B cell (primary cell): Measurements from ENCODE around the gene MFAP2. TPM values are rescaled to one million over a fixed set of nuclear protein-coding genes. Genes with fewer than 3 reads are reported as not detected.

Experiments
- ATAC-seq: fragments of 200-7000 bp; cut with Tn5 transposase; one replicate; pipeline ENCODE4 v1.10.0; 2021; ENCODE audit warnings: low read depth, mild to moderate bottlenecking, moderate number of reproducible peaks, moderate library complexity
- CTCF ChIA-PET: fragments of 350-600 bp; sonication (Branson Sonifier 250); formaldehyde crosslinking; loops from one replicate; lab custom pipeline; 2021; ENCODE audit warnings: antibody characterized with exemption, inconsistent platforms; lab: Charles Lee
- POLR2A ChIA-PET: fragments of 350-600 bp; sonication (Branson Sonifier 250); formaldehyde crosslinking; loops from one replicate; lab custom pipeline; 2021; ENCODE audit warnings: antibody characterized with exemption; lab: Charles Lee
- DNase-seq: peaks from one replicate; pipeline ENCODE4 v3.0.0; 2013
- H2AFZ ChIP-seq: 2 replicates; pipeline ENCODE4 v1.6.1; 2012; ENCODE audit warnings: mild to moderate bottlenecking, low read depth, low read length; ENCODE audit not compliant: insufficient read depth, poor library complexity, severe bottlenecking
- H3K27ac ChIP-seq, 2 donors: 1 replicate in 1 of 2; 2 replicates in 1 of 2; pipeline ENCODE4 v1.5.1; 2012 to 2013; ENCODE audit warnings: low read length in 2 of 2, mild to moderate bottlenecking in 2 of 2, moderate library complexity in 1 of 2
- H3K27me3 ChIP-seq, 4 experiments: fragments of 200-600 bp in 1 of 4; sonication (generic) in 1 of 4; replicated peaks in 1 of 4; 1 replicate in 2 of 4; 2 replicates in 2 of 4; pipeline versions ENCODE4 v1.6.1 to v1.7.0; 2013 to 2016; ENCODE audit warnings: low read length in 3 of 4, mild to moderate bottlenecking in 2 of 4, mixed read lengths in 1 of 4, moderate library complexity in 1 of 4; ENCODE audit not compliant: insufficient read depth in 4 of 4, control insufficient read depth in 3 of 4; ENCODE audit errors: control extremely low read depth in 1 of 4
- H3K36me3 ChIP-seq, 2 experiments: replicated peaks in 1 of 2; 1 replicate in 1 of 2; 2 replicates in 1 of 2; pipeline versions ENCODE4 v1.6.1 to v1.7.1; 2013; ENCODE audit warnings: low read length in 1 of 2; ENCODE audit not compliant: insufficient read depth in 2 of 2, control insufficient read depth in 1 of 2; ENCODE audit errors: control extremely low read depth in 1 of 2, extremely low read depth in 1 of 2
- H3K4me1 ChIP-seq, 2 donors: fragments of 200-600 bp in 1 of 2; sonication (generic) in 1 of 2; 1 replicate in 1 of 2; 2 replicates in 1 of 2; pipeline versions ENCODE4 v1.5.1 to v1.6.1; 2013 to 2017; ENCODE audit warnings: low read length in 2 of 2; ENCODE audit not compliant: control insufficient read depth in 2 of 2, insufficient read depth in 2 of 2
- H3K4me2 ChIP-seq: replicated peaks from 2 replicates; pipeline ENCODE3; 2012; ENCODE audit warnings: mild to moderate bottlenecking, low read depth, low read length; ENCODE audit not compliant: poor library complexity, severe bottlenecking
- H3K4me3 ChIP-seq, 5 experiments: fragments of 200-600 bp in 1 of 5; sonication (generic) in 1 of 5; 1 replicate in 3 of 5; 2 replicates in 2 of 5; pipeline versions ENCODE4 v1.5.1 to v1.7.0; 2011 to 2016; ENCODE audit warnings: low read length in 4 of 5, mild to moderate bottlenecking in 4 of 5, low read depth in 2 of 5, control low read depth in 1 of 5, moderate library complexity in 1 of 5; ENCODE audit not compliant: insufficient read depth in 1 of 5; ENCODE audit errors: control extremely low read depth in 1 of 5, extremely low read depth in 1 of 5
- H3K79me2 ChIP-seq: fragments of 200-600 bp; sonication (generic); one replicate; pipeline ENCODE4 v1.6.0; 2016; ENCODE audit warnings: low read length; ENCODE audit not compliant: control insufficient read depth, insufficient read depth
- H3K9ac ChIP-seq: fragments of 200-600 bp; sonication (generic); 2 replicates; pipeline ENCODE4 v1.6.1; 2017; ENCODE audit warnings: mild to moderate bottlenecking, low read length, moderate library complexity
- H3K9me3 ChIP-seq, 3 donors: one replicate each; pipeline versions ENCODE4 v1.6.1 to v1.7.1; 2013; ENCODE audit warnings: low read length in 2 of 3; ENCODE audit not compliant: control insufficient read depth in 2 of 3, insufficient read depth in 1 of 3; ENCODE audit errors: control extremely low read depth in 1 of 3
- H4K20me1 ChIP-seq: 2 replicates; pipeline ENCODE4 v1.6.0; 2012; ENCODE audit warnings: mild to moderate bottlenecking, low read length; ENCODE audit not compliant: insufficient read depth, control insufficient read depth, poor library complexity, severe bottlenecking
- H3K27ac Mint-ChIP-seq: one replicate; pipeline ENCODE4 v1.8.0; 2021; ENCODE audit warnings: mixed read lengths
- H3K27me3 Mint-ChIP-seq: one replicate; pipeline ENCODE4 v1.8.0; 2021; ENCODE audit warnings: mixed read lengths
- H3K4me1 Mint-ChIP-seq: one replicate; pipeline ENCODE4 v1.8.0; 2021; ENCODE audit warnings: mixed read lengths
- H3K4me3 Mint-ChIP-seq: one replicate; pipeline ENCODE4 v1.8.0; 2021; ENCODE audit warnings: mixed read lengths
- H3K9me3 Mint-ChIP-seq: one replicate; pipeline ENCODE4 v1.8.0; 2022; ENCODE audit warnings: mixed read lengths; ENCODE audit not compliant: insufficient read depth
- CTCF ChIP-seq: fragments of 200-600 bp; IDR thresholded peaks from one replicate; pipeline ENCODE4 v1.8.0; 2022; ENCODE audit warnings: antibody characterized with exemption, mild to moderate bottlenecking
- EZH2 ChIP-seq: IDR thresholded peaks from 2 replicates; pipeline ENCODE4 v1.6.1; 2012; ENCODE audit warnings: borderline replicate concordance, low read depth, mild to moderate bottlenecking, moderate library complexity, low read length; ENCODE audit not compliant: insufficient read depth, poor library complexity, severe bottlenecking
- WGBS: methylation state at CpG from one replicate; pipeline ENCODE4 v1.1.5; 2013; ENCODE audit warnings: missing lambda C conversion rate; ENCODE audit not compliant: insufficient coverage; 5-methylcytosine and 5-hydroxymethylcytosine counted together
- intact Hi-C: fragments of 100-400 bp; cut with micrococcal nuclease; formaldehyde crosslinking; loops from one replicate; pipeline ENCODE4 v1.10.0; 2022
- polyA plus RNA-seq: library from polyadenylated mRNA; depleted of rRNA; stranded (reverse); fragments of >200 nt; gene quantifications from 2 replicates; pipeline ENCODE4 v1.2.3, GENCODE V29; 2012
- total RNA-seq, 2 donors: library from RNA; stranded (reverse); fragments of 120-200 nt in 1 of 2; gene quantifications; 1 replicate in 1 of 2; 2 replicates in 1 of 2; pipeline versions ENCODE4 v1.2.3 to v1.2.4, GENCODE V29; 2013 to 2022

Gene MFAP2
- total and polyA plus RNA-seq, 2 donors (not counting 1 experiment from before 2014, with no cell fraction given): not detected

DNA sequence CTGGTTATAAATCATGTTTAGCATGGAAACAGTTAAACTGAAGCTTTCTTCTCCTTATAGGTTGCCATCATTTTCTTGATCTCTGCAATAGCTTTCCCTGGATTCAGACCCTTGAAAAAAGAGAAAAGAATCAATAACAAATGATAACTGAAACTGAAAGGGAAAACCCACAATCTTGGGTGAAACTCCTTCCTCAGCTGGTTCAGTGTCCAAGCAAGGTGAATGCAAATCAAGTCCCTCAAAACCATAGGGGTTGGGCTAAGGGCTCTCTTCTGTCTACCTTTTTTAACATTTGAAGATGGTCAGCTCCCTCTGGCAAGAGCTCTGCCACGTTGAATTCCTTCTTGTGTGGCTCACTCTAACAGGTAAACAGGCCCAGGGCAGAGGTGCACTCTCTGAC is 38.4 kb upstream of the MFAP2 start:
- no peaks in the 10 kb centered on the region for H3K79me2 ChIP-seq
- POLR2A ChIA-PET: no interaction called here
- intact Hi-C loops: no loop called here
- H3K9me3 ChIP-seq: no peaks in the 10 kb centered on the region
- Mint-ChIP-seq H3K4me1 (peaks cover 16% of the 10 kb centered on the region), H3K4me3 (no peak overlapping the region), H3K27me3 (no peaks in the 10 kb centered on the region), H3K27ac (peak overlapping the region; percentile 84), H3K9me3 (no peaks in the 10 kb centered on the region)
- no peaks in the 10 kb centered on the region for H4K20me1 ChIP-seq
- CTCF ChIA-PET: interaction anchor here (0.7 kb wide), 1 partner anchor 27 kb away, joined by 3 read pairs; no protein-coding TSS in a partner anchor
- DNase-seq (peak; percentile 30), ATAC-seq (no peak)
- no peak overlapping the region for H2AFZ ChIP-seq
- no peak overlapping the region for H3K4me2 ChIP-seq
- H3K9ac ChIP-seq: no peak overlapping the region
- 64% methylated on average over 1 of the region's 1 CpG for WGBS
- peaks cover 6 to 52% of the 10 kb centered on the region in 2 experiments for H3K36me3 ChIP-seq
- no peak for TF ChIP-seq EZH2
- TF ChIP-seq CTCF: no peak
- peak overlapping the region in 1 of 2 donors; percentile 58 for H3K27ac ChIP-seq
- H3K4me1 ChIP-seq: peaks cover 12 to 13% of the 10 kb centered on the region in 2 donors
- H3K27me3 ChIP-seq: no peaks in the 10 kb centered on the region
- H3K4me3 ChIP-seq: no peak overlapping the region

DNA sequence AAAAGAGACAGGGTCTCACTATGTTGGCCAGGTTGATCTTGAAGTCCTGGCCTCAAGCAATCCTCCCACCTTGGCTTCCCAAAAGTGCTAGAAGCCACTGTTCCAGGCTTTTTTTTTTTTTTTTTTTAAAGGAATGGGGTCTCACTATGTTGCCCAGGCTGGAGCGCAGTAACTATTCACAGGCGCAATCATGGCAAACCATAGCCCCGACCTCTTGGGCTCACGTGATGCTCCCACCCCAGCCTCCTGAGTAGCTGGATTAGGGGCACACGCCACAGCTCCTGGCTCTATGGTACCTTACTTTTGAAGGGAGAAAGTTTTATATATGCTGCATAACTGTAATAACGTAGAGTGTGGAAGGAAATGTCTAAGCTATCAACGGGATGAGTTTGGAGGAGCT is 37.0 kb upstream of the MFAP2 start:
- 100% methylated on average over 4 of the region's 7 CpGs for WGBS
- CTCF ChIA-PET: interaction anchor here (1.4 kb wide), 1 partner anchor 27 kb away, joined by 5 read pairs; no protein-coding TSS in a partner anchor

More for the DNA sequence above, 37.0 kb upstream of the MFAP2 start:
- no peak overlapping the region for H3K4me2 ChIP-seq
- TF ChIP-seq CTCF (no peak), EZH2 (no peak)
- POLR2A ChIA-PET: interaction anchor here (0.6 kb wide), 1 partner anchor 34 kb away, joined by 4 read pairs; no protein-coding TSS in a partner anchor
- ATAC-seq (no peak), DNase-seq (no peak)
- H3K9ac ChIP-seq: no peak overlapping the region
- no peaks in the 10 kb centered on the region for H4K20me1 ChIP-seq
- Mint-ChIP-seq H3K9me3 (no peaks in the 10 kb centered on the region), H3K4me3 (no peak overlapping the region), H3K4me1 (peaks cover 16% of the 10 kb centered on the region), H3K27me3 (no peaks in the 10 kb centered on the region), H3K27ac (peak overlapping the region; percentile 59)
- H2AFZ ChIP-seq: no peak overlapping the region
- no peaks in the 10 kb centered on the region for H3K27me3 ChIP-seq
- no peaks in the 10 kb centered on the region for H3K9me3 ChIP-seq
- H3K79me2 ChIP-seq: no peaks in the 10 kb centered on the region
- H3K4me1 ChIP-seq: peaks cover 7 to 18% of the 10 kb centered on the region in 2 donors
- intact Hi-C loops: no loop called here
- H3K27ac ChIP-seq: no peak overlapping the region
- peaks cover 4 to 38% of the 10 kb centered on the region in 2 experiments for H3K36me3 ChIP-seq
- no peak overlapping the region for H3K4me3 ChIP-seq
